HEK293 (cell line): ENCODE data around the gene PPP1R1A.

Experiments
- CTCF ChIP-seq: fragments of 450-650 bp; formaldehyde crosslinking; IDR thresholded peaks from 2 replicates; pipeline ENCODE4 v1.5.1; 2016; ENCODE audit warnings: missing biosample characterization, missing genetic modification characterization
- PATZ1 ChIP-seq: fragments of 450-650 bp; formaldehyde crosslinking; IDR thresholded peaks from 2 replicates; pipeline ENCODE4 v1.5.1; 2016; ENCODE audit warnings: missing biosample characterization, missing genetic modification characterization
- ZBTB11 ChIP-seq: fragments of 450-650 bp; formaldehyde crosslinking; conservative IDR thresholded peaks from 2 replicates; pipeline ENCODE4 v1.5.1; 2016; ENCODE audit warnings: low read depth, missing biosample characterization, missing genetic modification characterization
- ZBTB17 ChIP-seq: fragments of 450-650 bp; formaldehyde crosslinking; IDR thresholded peaks from 2 replicates; pipeline ENCODE4 v1.5.1; 2016; ENCODE audit warnings: missing biosample characterization, missing genetic modification characterization
- ZBTB8A ChIP-seq: fragments of 450-650 bp; formaldehyde crosslinking; IDR thresholded peaks from 2 replicates; pipeline ENCODE4 v1.5.1; 2016; ENCODE audit warnings: missing biosample characterization, missing genetic modification characterization
- ZEB2 ChIP-seq: fragments of 450-650 bp; formaldehyde crosslinking; IDR thresholded peaks from 2 replicates; pipeline ENCODE4 v1.5.1; 2016; ENCODE audit warnings: missing biosample characterization, missing genetic modification characterization
- ZNF140 ChIP-seq: fragments of 450-650 bp; formaldehyde crosslinking; IDR thresholded peaks from 2 replicates; pipeline ENCODE4 v1.5.1; 2016; ENCODE audit warnings: missing biosample characterization, missing genetic modification characterization
- ZNF146 ChIP-seq: fragments of 450-650 bp; formaldehyde crosslinking; IDR thresholded peaks from 2 replicates; pipeline ENCODE4 v1.5.1; 2016; ENCODE audit warnings: missing biosample characterization, missing genetic modification characterization
- ZNF148 ChIP-seq: fragments of 450-650 bp; formaldehyde crosslinking; IDR thresholded peaks from 2 replicates; pipeline ENCODE4 v1.5.0; 2017; ENCODE audit warnings: missing biosample characterization, missing genetic modification characterization, borderline replicate concordance
- ZNF274 ChIP-seq, 2 experiments: fragments of 200-500 bp in 1 of 2; fragments of 450-650 bp in 1 of 2; sonication (Bioruptor generic) in 1 of 2; formaldehyde crosslinking in 1 of 2; IDR thresholded peaks; 2 replicates each; pipeline versions ENCODE4 v1.5.1 to v1.6.1; 2014 to 2016; ENCODE audit warnings: borderline replicate concordance in 1 of 2, inconsistent platforms in 1 of 2, low read length in 1 of 2, missing biosample characterization in 1 of 2, missing genetic modification characterization in 1 of 2
- ZNF292 ChIP-seq: fragments of 450-650 bp; formaldehyde crosslinking; IDR thresholded peaks from 2 replicates; pipeline ENCODE4 v1.5.1; 2016; ENCODE audit warnings: low read depth, missing biosample characterization, missing genetic modification characterization, borderline replicate concordance
- ZNF837 ChIP-seq: fragments of 450-650 bp; formaldehyde crosslinking; IDR thresholded peaks from 2 replicates; pipeline ENCODE4 v1.5.1; 2016; ENCODE audit warnings: missing biosample characterization, missing genetic modification characterization
- ZSCAN30 ChIP-seq: fragments of 450-650 bp; IDR thresholded peaks from 2 replicates; pipeline ENCODE4 v1.5.1; 2018; ENCODE audit warnings: missing biosample characterization, mild to moderate bottlenecking, missing genetic modification characterization, moderate library complexity

- no peak for TF ChIP-seq PATZ1 (tag by site-specific recombination)
- TF ChIP-seq ZNF837 (tag by site-specific recombination): no peak
- TF ChIP-seq ZNF140: no peak
- no peak for TF ChIP-seq CTCF (tag by site-specific recombination)
- TF ChIP-seq ZBTB11 (tag by site-specific recombination): no peak
- TF ChIP-seq ZBTB8A (tag by site-specific recombination): no peak
- no peak for TF ChIP-seq ZEB2 (tag by site-specific recombination)
- no peak for TF ChIP-seq ZNF146
- no peak for TF ChIP-seq ZNF292 (tag by site-specific recombination)
- no peak for TF ChIP-seq ZNF274 (IDR thresholded peaks at IDR 0.05; ENCODE audit: low read length)
- no peak for TF ChIP-seq ZNF274 (tag by site-specific recombination; IDR thresholded peaks at IDR 0.05; ENCODE audit: borderline replicate concordance)
- TF ChIP-seq ZBTB17 (tag by site-specific recombination): no peak
- no peak for TF ChIP-seq ZSCAN30 (tag by site-specific recombination)
- TF ChIP-seq ZNF148 (tag by site-specific recombination): no peak
Observed at GRCh38 chr12:54595471-54595870, 7.0 kb upstream of the PPP1R1A start.
